HG03064 (cell line): Measurements from ENCODE around the gene ANP32A.
"Not testable (repeated sequence)": the region's sequence is repeated elsewhere in the genome, so short reads cannot be mapped to it uniquely, and the experiment has no call there.

Experiments
- ATAC-seq: cut with Tn5 transposase; IDR thresholded peaks from one replicate; pipeline ENCODE4 v1.9.1; 2021; ENCODE audit warnings: low read depth; ENCODE audit not compliant: unreplicated experiment

The ANP32A gene

DNA sequence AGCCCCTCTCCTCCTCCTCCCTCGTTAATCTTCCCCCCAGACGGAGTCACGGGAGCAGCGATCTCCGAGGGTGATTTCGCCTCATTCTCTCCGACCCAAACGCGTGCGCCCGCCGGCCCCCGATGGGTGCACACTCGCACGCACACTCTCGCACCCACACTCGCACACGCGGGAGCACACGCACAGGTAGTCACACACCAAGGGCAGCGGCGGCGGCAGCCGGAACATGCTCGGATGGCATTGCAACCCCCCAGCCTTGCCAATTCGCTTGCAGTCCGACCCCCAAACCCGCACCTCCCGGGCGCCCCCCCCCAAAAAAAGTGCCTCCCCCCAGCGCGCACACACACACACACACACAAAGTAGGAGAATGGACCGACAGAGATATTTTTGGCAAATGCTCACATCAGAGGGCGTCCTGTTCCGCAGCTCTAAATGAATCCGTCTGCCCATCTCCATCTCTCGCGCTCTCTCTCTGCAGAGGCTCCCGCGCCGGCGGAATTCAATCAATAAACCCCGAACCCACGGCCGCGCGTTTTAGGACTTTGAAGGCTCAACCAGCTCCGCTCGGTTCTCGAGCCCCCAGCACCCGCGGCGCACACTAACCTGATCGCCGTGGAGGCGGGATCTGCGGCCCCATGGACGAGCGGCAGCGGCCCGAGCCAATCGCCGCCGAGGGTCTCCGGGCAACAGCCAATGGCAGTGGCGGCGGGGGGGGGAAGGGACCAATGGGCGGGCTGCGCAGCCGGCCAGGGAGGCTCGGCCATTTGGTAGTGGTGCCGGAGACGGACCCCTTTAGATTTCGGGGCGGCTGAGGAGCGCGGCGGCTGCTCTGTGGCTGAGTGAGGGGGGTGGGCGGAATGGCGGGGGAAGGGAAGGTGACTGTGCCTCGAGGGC lies at the start of gene ANP32A:
Gene ANP32A, minus strand, starts transcription at position 601 of the 895 bp plus-strand sequence. Its CDS starts 144 bp downstream, at position 457.
- ATAC-seq = peak; percentile 49

DNA sequence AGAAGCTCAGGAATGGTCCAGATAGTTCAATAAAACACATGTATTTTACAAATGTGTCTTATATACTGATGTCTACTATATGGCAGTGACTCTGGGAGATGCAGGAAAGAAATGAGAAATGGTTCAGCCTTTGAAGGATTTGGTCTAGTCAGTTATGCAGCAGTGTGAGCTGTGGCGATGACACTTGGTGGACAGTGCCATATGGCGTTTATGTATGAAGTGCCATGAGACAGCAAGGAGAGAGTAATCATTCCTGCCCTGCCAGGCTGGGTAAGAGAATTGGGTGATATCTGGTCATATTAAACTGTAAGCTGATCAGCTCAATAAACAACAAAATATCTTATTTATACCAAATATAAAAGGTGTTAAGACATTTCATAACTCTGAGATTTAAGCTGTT lies 47.6 kb upstream of the ANP32A start:
- no peak for ATAC-seq

DNA sequence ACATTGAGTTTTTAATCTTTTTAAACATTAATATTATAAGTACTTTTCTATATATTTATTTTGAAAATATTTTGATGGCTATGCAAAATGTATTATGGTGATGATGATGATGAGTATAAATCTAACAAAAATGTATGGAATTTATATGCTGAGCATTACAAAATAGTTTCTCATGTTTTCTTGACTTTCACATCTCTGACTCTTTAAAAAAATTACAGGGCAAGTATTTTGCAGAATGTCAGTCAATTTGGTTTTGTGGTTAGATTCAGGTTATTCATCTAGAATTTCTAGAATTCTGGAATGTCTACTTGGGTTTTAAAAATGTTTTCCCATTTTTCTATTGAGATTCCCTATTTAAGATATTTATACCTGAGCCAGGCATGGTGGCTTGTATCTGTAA lies 41.7 kb upstream of the ANP32A start:
- ATAC-seq = no peak

DNA sequence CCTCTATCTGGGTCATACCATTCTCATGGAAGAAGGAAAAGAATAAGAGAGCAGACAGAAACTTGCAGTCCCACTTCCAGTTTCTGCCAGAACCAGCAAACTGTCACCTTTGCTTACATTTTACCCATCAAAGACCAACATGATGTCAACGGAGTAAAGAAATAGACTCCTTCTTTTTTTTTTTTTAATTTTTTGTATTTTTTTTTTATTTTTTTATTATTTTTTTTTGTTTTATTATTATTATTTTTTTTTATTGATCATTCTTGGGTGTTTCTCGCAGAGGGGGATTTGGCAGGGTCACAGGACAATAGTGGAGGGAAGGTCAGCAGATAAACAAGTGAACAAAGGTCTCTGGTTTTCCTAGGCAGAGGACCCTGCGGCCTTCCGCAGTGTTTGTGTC lies 38.0 kb upstream of the ANP32A start:
- ATAC-seq = not testable (repeated sequence)

DNA sequence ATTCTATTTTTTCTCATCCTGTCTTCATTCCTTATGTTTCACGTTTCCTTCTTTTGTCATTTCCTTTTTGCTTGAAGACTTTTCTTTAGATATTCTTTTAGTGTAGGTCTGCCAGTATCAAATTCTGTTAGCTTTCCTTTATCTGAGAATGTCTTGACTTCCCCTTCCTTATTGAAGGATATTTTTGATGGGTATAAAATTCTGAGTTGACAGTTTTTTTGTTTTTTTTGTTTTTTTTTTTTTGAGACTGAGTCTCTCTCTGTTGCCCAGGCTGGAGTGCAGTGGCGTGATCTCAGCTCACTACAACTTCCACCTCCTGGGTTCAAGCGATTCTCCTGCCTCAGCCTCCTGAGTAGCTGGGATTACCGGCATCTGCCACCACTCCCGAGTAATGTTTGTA lies 36.7 kb upstream of the ANP32A start:
- not testable (repeated sequence) for ATAC-seq

DNA sequence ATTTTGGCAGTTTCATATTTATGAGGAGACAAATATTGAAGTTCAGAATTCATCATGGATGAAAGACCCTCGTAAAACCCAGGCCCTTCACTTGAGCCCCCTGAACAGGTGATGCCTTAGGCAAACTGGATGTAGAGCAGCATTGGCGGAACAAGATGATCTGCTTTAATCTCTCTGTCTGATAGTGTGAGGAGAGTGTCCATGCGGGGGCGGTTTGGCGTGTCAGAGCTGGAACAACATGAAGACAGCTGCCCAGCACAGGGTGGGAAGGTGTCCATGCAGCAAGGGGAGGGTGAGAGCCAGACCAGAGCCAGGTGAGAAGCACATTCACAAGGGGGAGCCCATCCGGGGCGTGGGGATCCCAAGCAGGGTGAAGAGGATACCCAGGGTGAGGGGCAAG lies 31.8 kb upstream of the ANP32A start:
- no peak for ATAC-seq

DNA sequence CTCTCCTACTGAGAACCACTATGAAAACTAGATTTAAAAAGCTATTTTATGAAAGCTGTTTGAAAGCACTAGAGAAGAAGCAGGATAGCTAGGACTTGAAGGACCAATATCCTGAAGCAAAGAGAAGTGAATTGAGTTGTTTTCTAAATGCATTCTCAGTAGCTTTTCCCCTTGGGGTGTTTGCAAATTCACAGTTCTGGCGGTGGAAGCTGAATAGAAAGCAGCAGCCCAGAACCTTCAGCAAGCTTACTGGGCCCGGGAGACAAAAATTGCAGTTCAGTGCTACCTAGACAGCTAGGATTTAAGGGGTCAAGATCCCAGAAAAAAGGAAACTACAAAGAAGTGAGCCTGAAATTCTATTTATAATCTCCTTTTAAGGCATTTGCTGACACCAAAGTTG lies 31.3 kb upstream of the ANP32A start:
- ATAC-seq = no peak

DNA sequence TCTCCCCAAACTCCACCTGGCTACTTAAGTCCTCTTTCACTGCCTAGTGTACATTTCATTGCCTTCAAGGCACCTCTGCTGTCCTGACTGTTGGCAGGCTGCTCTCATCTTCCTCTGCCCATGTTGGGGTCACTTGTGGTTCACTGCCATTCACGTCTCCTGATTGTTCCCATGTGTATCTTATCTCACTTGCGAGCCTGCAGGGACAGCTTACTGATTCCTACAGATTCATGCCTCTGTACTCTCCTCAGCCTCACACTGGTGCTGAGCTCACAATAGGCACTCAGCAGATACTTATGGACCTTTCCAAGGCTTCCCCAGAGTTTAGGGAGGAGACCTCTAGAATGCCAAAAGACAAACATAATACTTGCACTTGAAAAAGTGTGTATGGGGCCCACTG lies 28.8 kb upstream of the ANP32A start:
- ATAC-seq = no peak

DNA sequence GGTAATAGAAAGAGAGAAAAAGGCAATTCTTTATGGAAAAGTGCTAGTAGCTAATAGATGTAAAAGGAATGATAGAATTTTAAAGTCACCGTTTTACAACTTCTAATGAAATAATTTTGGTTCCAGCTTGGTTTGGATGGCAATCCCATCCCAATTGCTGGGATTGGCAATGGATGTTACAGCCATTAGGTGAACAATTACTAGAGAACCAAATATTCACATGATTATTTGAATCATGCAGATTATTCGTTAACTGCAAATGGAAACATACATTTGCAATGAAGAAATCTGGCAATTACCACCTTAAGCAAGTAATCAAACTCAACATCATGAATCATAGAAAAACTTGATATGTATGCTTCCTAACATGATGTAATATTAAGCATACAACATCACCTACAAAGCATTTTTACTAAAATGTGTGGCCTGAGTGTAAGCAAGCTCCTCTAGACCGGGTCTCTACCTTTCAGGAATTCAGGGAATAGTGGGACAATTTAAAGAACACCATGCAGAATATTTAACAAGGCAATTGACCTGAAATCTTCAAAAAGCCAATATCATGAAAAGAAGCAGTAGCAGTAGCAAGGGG lies 26.2 kb upstream of the ANP32A start:
- ATAC-seq = no peak

DNA sequence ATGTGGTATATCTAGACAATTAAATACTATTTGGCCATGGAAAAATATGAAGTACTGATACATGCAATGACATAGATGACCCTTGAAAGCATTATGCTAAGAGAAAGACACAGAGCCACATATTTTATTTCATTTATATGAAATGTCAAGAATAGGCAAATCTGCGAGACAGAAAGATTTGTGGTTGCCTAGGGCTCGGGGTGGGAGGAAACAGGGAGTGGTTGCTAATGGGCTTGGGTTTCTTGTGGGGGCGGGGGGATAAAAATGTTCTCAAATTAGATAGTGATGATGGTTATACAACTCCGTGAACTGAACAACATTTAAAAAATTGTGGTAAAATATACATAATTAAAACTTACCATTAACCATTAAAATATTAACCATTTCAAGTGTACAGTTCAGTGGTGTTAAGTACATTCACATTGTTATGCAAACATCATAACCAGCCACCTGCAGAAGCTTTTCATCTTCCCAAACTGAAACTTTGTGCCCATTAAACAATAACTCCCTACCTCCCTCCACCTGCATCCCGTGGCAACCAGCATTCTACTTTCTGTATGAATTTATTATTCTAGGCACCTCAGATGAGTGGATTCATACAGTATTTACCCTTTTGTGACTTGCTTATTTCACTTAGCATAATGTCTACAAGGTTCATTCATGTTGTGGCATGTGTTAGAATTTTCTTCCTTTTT lies 24.3 kb upstream of the ANP32A start:
- ATAC-seq = no peak

DNA sequence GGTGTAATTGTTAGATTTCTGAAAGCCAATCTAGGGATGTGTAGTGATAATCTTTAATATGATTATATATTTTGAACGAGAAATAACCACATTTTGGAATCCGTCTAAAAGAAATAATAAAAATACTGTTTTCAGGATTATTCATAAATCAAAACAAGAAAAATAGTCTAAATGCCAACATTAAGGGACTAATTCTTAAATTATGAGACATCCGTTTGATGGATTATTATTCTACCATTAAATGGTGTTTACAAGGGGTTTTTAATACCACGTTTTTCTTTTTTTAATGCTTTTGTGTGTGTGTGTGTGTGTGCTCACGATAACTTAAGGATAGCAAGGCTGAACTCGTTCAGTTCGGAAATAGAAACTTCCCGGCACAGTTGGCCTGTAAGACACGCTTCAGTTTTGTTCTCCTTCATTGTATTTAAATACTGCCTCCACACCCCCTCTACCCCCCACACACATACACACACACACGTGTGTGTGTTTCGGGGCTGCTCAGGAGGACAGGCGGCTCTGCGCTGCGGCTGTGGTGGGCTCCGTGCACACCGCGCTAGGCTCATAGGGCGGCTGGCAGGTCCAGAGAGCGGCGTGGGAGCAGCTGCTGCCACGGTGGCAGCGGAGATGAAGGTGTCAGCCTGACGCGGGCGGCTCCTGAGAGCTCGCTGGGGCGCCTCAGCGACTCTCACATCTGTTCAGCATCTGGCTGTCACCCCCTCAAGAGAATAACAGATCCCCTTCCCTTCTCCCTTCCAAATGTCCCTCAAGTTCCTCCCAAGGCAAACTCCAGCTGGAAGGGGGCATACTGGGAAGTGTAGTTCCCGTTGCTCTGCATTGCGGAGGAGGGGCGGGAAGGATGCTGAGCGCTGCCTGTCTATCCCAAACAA lies 23.0 kb upstream of the ANP32A start:
- no peak for ATAC-seq

DNA sequence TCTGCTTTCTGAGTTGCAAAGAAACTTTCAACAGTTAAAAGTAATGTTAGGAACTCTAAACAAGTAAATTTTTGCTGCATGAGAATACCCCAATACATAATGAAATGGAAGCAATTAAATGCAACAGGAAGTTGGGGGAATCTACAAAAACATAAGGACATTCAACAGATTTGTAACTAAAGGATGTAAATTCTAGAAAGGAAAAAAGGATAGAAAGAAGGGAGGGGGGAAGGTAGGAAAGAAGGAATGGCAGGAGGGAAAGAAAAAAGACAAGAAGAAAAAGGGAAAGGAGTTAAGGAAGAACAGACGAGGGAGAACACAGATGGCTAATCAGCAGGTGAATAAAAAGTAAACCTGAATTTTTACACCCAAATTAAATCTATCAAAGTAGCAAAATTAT lies 22.3 kb upstream of the ANP32A start:
- ATAC-seq = no peak

DNA sequence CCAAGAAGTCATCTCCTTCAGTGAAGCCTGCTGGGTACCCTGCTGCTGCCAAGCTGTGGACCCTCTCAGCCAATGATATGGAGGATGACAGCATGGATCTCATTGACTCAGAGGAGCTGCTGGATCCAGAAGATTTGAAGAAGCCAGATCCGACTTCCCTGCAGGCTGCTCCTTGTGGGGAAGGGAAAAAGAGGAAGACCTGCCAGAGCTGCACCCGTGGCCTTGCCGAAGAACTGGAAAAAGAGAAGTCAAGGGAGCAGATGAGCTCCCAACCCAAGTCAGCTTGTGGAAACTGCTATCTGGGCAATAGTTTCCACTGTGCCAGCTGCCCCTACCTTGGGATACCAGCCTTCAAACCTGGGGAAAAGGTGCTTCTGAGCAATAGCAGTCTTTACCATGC lies 13.7 kb upstream of the ANP32A start:
- no peak for ATAC-seq

DNA sequence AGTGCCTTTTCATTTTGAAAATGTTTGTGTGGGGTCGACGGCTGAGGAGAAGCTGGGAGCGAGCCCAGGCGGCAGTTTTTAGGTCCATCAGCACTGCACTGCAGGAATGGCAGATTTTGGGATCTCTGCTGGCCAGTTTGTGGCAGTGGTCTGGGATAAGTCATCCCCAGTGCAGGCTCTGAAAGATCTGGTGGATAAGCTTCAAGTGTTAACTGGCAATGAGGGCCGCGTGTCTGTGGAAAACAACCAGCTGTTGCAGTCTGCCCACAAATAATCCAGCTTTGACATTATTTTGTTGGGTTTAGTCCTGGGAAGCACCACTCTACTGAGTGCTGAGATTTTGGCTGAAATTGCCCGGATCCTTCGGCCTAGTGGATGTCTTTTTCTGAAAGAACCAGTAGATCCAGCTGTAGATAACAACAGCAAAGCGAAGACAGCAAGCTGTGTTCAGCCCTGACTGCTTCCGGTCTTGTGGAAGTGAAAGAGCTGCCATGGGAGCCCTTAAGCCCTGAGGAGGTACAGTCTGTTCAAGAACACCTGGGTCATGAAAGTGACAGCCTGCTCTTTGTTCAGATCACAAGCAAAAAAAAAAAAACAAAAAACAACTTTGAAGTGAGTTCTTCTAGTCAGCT lies 13.1 kb upstream of the ANP32A start:
- ATAC-seq = no peak

DNA sequence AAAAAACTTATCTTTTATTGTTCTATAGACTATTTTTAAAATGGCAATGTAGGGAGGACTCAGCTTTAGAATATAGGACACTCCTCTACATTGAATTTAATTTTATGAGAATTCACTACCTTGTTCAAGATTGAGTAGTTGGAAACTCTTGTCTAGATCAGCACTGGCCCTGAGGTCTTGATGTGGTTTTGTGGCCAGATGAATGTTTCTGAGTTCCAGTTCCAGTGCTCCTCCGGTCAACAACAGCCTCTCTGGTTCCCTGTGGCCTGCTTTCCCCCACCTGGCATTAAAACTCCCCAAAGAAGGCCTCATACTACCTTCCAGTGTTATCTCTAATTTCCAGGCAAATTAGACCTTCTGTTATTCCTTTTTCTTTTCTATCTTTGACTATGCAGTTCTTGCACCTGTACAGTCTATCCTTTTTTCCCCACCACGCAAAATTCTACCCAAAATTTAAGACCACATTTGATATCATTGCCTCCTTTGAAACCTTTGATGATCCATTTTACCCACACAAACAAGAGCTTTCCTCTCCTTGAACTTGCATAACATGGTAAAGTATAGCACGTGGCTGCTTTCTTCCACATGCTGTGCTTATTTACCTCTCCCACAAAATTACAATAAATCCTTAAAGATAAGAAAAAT lies 9.6 kb upstream of the ANP32A start:
- ATAC-seq = no peak

DNA sequence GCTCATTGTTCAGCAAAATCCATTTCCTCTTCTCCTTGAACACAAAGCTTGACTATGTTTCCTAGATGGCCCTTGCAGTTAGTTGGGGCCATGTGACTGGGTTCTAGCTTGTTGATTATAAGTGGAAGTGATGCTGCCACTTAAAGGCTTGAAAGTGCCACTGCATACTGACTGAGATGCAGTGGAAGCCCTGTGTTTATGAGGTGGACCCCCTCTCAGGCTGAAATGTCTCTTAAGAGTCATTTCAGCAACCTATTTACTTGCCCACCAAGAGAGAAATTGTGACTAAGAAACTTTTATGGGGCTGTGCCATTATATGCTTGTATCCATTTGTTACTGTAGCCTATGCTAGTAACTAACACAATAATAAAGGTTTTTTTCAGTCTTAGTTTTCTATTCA lies 8.4 kb upstream of the ANP32A start:
- ATAC-seq = no peak

DNA sequence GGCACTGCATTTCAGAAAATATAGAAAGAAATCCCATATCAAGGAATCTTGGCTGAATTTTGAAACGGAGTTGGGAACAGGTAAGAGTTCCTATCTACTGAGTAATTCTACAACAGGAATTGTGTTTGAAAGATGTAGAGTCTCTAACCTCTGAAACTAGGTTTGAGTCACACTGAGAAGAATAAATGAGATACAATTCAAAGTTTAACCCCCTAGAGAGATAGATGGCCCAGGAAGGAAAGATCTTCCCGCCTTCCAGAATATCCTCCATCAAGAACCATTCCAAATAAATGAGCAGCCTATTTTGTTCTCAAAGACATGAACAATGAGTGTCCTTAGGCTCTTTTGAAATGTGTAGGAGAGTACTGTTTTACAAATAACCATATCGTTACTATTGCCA lies 2.9 kb upstream of the ANP32A start:
- no peak for ATAC-seq

DNA sequence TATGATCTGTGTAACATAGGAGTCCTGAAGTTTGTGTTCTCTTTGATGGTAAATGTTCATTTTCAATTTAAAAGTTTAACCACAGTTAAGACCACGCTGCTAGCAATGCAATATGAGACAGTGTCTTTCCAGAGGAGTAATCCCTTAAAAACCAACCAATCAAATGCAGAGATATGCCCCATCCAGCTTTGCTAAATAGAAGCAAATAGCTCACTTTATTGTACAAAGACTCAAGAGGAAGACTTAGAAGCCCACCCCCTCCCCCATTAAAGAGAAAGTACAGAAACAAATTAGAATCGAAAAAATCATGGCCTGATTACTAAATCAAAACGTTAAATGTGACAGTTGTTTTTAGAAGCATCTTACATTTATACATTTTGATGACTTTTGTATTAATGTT lies 2.1 kb upstream of the ANP32A start:
- ATAC-seq = no peak

DNA sequence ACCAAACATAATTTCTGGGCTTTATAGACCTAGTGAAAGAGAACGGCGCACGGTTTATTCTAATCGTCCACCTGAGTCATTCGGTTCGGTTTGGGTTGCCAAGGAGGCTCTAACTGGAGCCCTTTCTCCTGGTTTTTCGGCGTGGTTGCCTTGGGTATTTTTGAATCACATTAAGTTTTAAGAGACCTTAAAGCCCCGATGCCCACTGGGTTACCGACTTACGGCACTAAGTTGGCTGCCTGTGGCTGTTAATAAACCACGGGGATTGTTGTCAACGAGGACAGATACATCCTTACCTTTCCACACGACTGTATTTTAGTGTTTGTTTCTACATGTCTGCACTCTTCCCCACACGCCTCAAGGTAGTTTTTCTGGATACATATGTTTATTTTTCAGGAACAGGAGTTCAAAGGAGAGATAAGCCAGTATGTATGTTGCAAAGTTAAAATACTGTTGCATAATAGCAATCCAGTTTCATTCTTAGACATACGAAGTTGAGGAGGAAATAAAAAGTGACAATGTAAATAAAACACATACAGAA lies 1.2 kb upstream of the ANP32A start:
- no peak for ATAC-seq
